Esophagus squamous epithelium (tissue), 5 donors: ENCODE results near the gene ASB13. TPM values are rescaled to one million over a fixed set of nuclear protein-coding genes. Genes with fewer than 3 reads are reported as not detected.
A peak's percentile ranks its signal among the peaks of the same experiment; 100 is the strongest.

ENCODE experiments used
- DNase-seq: peaks from one replicate; lab custom pipeline; 2025; lab: John Stamatoyannopoulos, UW
- H3K27ac ChIP-seq, 4 donors: fragments of 200-600 bp; sonication (generic); one replicate each; pipeline ENCODE4 v1.5.1; 2016 to 2019; ENCODE audit warnings: mild to moderate bottlenecking in 1 of 4
- H3K27me3 ChIP-seq, 4 donors: fragments of 200-600 bp; sonication (generic); 1 replicate in 3 of 4; 2 replicates in 1 of 4; pipeline versions ENCODE4 v1.5.1 to v1.6.0; 2017 to 2021; ENCODE audit warnings: antibody characterized with exemption in 1 of 4
- H3K36me3 ChIP-seq, 3 donors: fragments of 200-600 bp; sonication (generic); one replicate each; pipeline ENCODE4 v1.5.1; 2016 to 2019
- H3K4me1 ChIP-seq, 3 donors: fragments of 200-600 bp; sonication (generic); one replicate each; pipeline ENCODE4 v1.5.1; 2017 to 2019
- H3K4me3 ChIP-seq, 4 donors: fragments of 200-600 bp; sonication (generic); 1 replicate in 3 of 4; 2 replicates in 1 of 4; pipeline ENCODE4 v1.5.1; 2016 to 2019; ENCODE audit warnings: mild to moderate bottlenecking in 2 of 4, moderate library complexity in 1 of 4
- H3K9me3 ChIP-seq, 3 donors: fragments of 200-600 bp; sonication (generic); one replicate each; pipeline ENCODE4 v1.5.1; 2016 to 2019
- CTCF ChIP-seq, 6 experiments: fragments of 450-650 bp in 4 of 6; fragments of 200-600 bp in 2 of 6; sonication (generic) in 2 of 6; IDR thresholded peaks; one replicate each; pipeline ENCODE4 v1.5.1; 2016 to 2019; ENCODE audit warnings: antibody characterized with exemption in 6 of 6, mild to moderate bottlenecking in 4 of 6, moderate library complexity in 4 of 6
- POLR2A ChIP-seq, 4 donors: fragments of 450-650 bp; IDR thresholded peaks; one replicate each; pipeline ENCODE4 v1.6.1; 2017; ENCODE audit warnings: antibody characterized with exemption in 4 of 4, mild to moderate bottlenecking in 4 of 4, moderate library complexity in 3 of 4
- WGBS, 2 donors: methylation state at CpG; one replicate each; pipeline ENCODE4 v1.1.5; 2018; 5-methylcytosine and 5-hydroxymethylcytosine counted together
- intact Hi-C: fragments of 100-400 bp; cut with DNase I; formaldehyde crosslinking; loops from one replicate; pipeline ENCODE4 v1.15.0; 2022
- total RNA-seq, 4 donors: library from RNA; depleted of rRNA; stranded (reverse); fragments of >200 nt; gene quantifications; one replicate each; pipeline ENCODE4 v1.1.0, GENCODE V29; 2016
- donor health status: DM: yes; HTN: yes; CAD: no.

The ASB13 gene
- 10 to 100 TPM in 3 of 4 donors, 1 to 10 TPM in 1; 9.6 to 29.0 (median 15.7) TPM for total RNA-seq

DNA sequence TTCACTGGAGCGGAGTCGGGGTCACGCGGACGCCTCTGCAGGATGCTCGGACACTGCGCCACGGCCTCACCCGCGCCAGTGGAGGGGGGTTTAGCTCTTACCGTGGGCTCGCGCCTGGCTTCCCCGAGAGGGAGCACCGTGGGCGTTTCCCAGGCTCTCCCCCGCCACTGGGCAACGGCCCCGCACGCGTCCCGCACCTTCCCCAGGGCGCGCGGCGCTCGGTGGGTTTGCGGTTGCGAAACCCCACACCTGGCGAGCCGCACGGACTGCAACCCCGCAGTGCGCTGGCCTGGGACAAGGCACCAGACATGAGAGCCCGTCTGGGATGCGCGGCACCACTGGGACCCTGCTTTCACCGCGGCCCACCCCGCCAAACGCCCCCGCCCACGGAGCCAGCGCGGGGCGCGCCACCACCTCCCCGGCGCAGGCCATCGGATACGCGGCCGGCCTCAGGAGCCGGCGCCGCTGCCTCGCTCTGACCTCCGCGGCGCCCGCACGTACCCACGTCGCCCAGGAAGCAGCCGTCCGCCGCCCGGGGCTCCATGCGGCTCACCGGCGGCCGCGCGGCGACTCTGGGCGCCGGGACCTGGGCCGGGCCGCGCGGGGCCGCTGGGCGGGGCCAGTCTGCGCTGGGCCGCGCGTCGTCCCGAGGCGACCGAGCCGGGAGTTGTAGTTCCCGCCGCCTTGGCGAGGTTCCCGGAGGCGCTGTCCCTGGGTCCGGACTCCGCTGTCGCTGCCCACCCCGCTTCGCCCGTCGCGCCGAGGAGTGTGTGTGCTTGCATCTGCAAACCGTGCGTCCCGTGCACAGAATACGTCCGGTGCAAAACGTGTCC is at the start of gene ASB13:
Gene ASB13 (minus strand): TSS at position 588 of the 833 bp plus-strand sequence. CDS start 44 bp downstream, at position 544.
- H3K4me1 ChIP-seq = peaks cover 17 to 55% (median 18%) of the 10 kb centered on the region in 3 donors
- no peak for DNase-seq
- intact Hi-C loops = no loop called here

DNA sequence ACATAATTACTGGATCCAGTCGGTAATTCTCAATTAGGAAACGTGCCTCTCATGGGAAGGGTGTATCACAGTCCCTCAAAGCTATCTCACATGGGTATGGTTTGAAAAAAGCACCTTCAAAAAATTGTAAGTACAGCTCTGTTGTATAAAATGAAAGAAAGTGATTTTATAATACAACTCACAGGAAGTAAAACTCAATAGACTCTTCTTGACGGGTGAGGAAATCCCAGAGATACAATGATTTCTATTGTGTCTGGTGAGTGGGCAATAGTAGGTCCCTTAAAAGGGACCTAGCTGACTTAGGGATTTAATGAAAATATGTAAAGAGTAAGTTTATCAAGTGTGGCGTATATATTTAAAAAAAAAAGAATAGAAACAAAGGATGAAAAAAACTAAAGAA is 45.2 kb upstream of the ASB13 start:
- Histone ChIP-seq H3K27ac (no peak overlapping the region), H3K27me3 (no peaks in the 10 kb centered on the region), H3K4me1 (peaks cover 0 to 11% (median 6%) of the 10 kb centered on the region in 3 donors), H3K36me3 (no peaks in the 10 kb centered on the region), H3K4me3 (peak overlapping the region in 1 of 4 donors; percentile 42), H3K9me3 (no peaks in the 10 kb centered on the region)
- intact Hi-C loops = no loop called here
- TF ChIP-seq POLR2A (IDR thresholded peaks at IDR 0.05) (no peak), CTCF (IDR thresholded peaks at IDR 0.05) (no peak)
- DNase-seq = no peak
- 62 to 71% methylated on average over 4 of the region's 4 CpGs for WGBS, 2 donors

More for the DNA sequence above, at the start of gene ASB13:
- Histone ChIP-seq H3K27ac (peak within 1 kb of the TSS; percentile 85 to 94 (median 88)), H3K4me3 (peak within 1 kb of the TSS; percentile 82 to 97 (median 90)), H3K27me3 (no peaks in the 10 kb centered on the region), H3K36me3 (no peaks in the 10 kb centered on the region), H3K9me3 (no peaks in the 10 kb centered on the region)
- TF ChIP-seq CTCF (IDR thresholded peaks at IDR 0.05) = no peak
- peak in 2 of 4 donors; percentile 60 to 69 for TF ChIP-seq POLR2A (IDR thresholded peaks at IDR 0.05)
- WGBS, 2 donors = 0% methylated on average over 8 of the region's 112 CpGs; no CpG with 5 or more reads in 1 of the 2 donors

GRCh38 chr10:5710859-5711258 is 44.5 kb upstream of the ASB13 start:
- no peaks in the 10 kb centered on the region for H3K9me3 ChIP-seq
- H3K27me3 ChIP-seq = no peaks in the 10 kb centered on the region
- peaks cover 0 to 11% (median 6%) of the 10 kb centered on the region in 3 donors for H3K4me1 ChIP-seq
- no peak for DNase-seq
- intact Hi-C loops = no loop called here
- no peaks in the 10 kb centered on the region for H3K36me3 ChIP-seq
- peak overlapping the region in 1 of 4 donors; percentile 42 for H3K4me3 ChIP-seq
- WGBS, 2 donors = 13 to 26% methylated on average over 1 of the region's 1 CpG
- TF ChIP-seq CTCF (IDR thresholded peaks at IDR 0.05) = no peak
- TF ChIP-seq POLR2A (IDR thresholded peaks at IDR 0.05) = no peak
- no peak overlapping the region for H3K27ac ChIP-seq

DNA sequence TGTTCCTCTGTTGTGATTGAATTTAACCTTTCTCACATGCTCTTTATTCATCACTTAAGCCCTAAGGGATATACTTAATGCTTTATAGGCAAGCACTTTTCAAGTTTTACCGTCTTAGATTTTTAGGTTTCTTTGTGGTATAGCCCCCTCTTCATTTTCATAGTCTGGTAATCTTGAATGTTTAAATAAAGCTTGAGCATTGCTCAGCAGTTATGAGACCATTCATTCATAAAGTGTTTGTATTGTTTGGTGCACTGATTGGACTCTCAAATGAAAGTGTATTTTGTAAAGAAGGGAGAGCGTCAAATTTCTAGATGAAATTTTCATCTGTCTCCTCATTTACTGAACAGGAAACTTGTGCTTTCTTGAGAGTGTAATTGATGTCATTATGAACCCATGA is 43.5 kb upstream of the ASB13 start:
- TF ChIP-seq CTCF (IDR thresholded peaks at IDR 0.05) = no peak
- no peak for TF ChIP-seq POLR2A (IDR thresholded peaks at IDR 0.05)
- intact Hi-C loops = no loop called here
- Histone ChIP-seq H3K4me1 (peaks cover 0 to 11% (median 6%) of the 10 kb centered on the region in 3 donors), H3K27me3 (no peaks in the 10 kb centered on the region), H3K36me3 (no peaks in the 10 kb centered on the region), H3K4me3 (no peak overlapping the region), H3K27ac (no peak overlapping the region), H3K9me3 (no peaks in the 10 kb centered on the region)
- no peak for DNase-seq
- 73 to 82% methylated on average over 2 of the region's 2 CpGs for WGBS, 2 donors

GRCh38 chr10:5708356-5708755 is 42.0 kb upstream of the ASB13 start:
- DNase-seq = no peak
- no peak for TF ChIP-seq POLR2A (IDR thresholded peaks at IDR 0.05)
- no peak for TF ChIP-seq CTCF (IDR thresholded peaks at IDR 0.05)

More at GRCh38 chr10:5708356-5708755, 42.0 kb upstream of the ASB13 start:
- no peaks in the 10 kb centered on the region for H3K27me3 ChIP-seq
- H3K4me3 ChIP-seq = no peak overlapping the region
- no peaks in the 10 kb centered on the region for H3K36me3 ChIP-seq
- intact Hi-C loops = no loop called here
- no peak overlapping the region for H3K27ac ChIP-seq
- no peaks in the 10 kb centered on the region for H3K9me3 ChIP-seq
- H3K4me1 ChIP-seq = peaks cover 0 to 11% (median 6%) of the 10 kb centered on the region in 3 donors
